Neural cell (in vitro differentiated cells): ENCODE data around the gene OSBP2.

ENCODE experiments used
- EP300 ChIP-seq: fragments of 450-650 bp; conservative IDR thresholded peaks from 2 replicates; pipeline ENCODE4 v1.6.1; 2014; ENCODE audit warnings: antibody characterized with exemption, mild to moderate bottlenecking, moderate library complexity; ENCODE audit not compliant: poor library complexity, severe bottlenecking
- EZH2 ChIP-seq: fragments of 200-600, 300-800 bp; shearing (Covaris generic), sonication (generic); IDR thresholded peaks from 2 replicates; pipeline ENCODE4 v1.6.1; 2014; ENCODE audit warnings: antibody characterized with exemption, low read length, borderline replicate concordance, mild to moderate bottlenecking; ENCODE audit not compliant: insufficient read depth, poor library complexity, severe bottlenecking
- MXI1 ChIP-seq: fragments of 450-650 bp; conservative IDR thresholded peaks from 2 replicates; pipeline ENCODE4 v1.6.1; 2014; ENCODE audit warnings: antibody characterized with exemption, mild to moderate bottlenecking; ENCODE audit not compliant: poor library complexity, severe bottlenecking
- POLR2AphosphoS5 ChIP-seq: IDR thresholded peaks from 2 replicates; pipeline ENCODE4 v1.6.1; 2012
- RAD21 ChIP-seq: fragments of 450-650 bp; conservative IDR thresholded peaks from 2 replicates; pipeline ENCODE4 v1.6.1; 2014; ENCODE audit warnings: antibody characterized with exemption, mild to moderate bottlenecking, moderate library complexity
- SMC3 ChIP-seq: fragments of 450-650 bp; conservative IDR thresholded peaks from 2 replicates; pipeline ENCODE4 v1.6.1; 2014; ENCODE audit warnings: antibody characterized with exemption, mild to moderate bottlenecking, moderate library complexity; ENCODE audit not compliant: poor library complexity
- TAF1 ChIP-seq: IDR thresholded peaks from 2 replicates; pipeline ENCODE4 v1.6.1; 2012; ENCODE audit warnings: low read depth
- TF ChIP-seq, protein P1 (sequence below): fragments of 450-650 bp; IDR thresholded peaks from 2 replicates; pipeline ENCODE4 v1.5.1; 2014; ENCODE audit warnings: antibody characterized with exemption, mild to moderate bottlenecking, moderate library complexity; ENCODE audit not compliant: poor library complexity, severe bottlenecking
- TF ChIP-seq, protein P2 (sequence below): IDR thresholded peaks from 2 replicates; pipeline ENCODE4 v1.6.1; 2012; ENCODE audit warnings: borderline replicate concordance

DNA sequence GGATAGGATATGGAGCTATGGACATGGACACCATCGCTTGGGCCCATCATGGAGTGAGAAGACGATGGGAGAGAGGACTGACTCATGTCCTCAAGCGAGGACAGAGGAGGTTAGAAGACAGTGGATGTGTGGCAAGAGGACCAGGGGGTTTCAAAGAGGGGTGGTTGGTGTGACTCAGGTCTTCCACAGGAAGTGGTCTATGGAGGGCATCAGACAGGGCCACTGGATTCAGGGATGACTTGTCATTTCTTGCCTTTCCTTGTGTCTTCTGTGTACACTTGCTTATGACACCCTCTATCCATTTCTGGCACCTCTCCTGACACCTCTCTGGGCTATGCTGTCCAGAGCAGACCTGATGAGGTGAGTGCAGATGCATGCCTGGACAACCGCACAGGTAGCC lies 115.4 kb downstream of the OSBP2 start:
- TF ChIP-seq EZH2 (no peak), TAF1 (no peak), MXI1 (no peak), SMC3 (no peak), POLR2AphosphoS5 (no peak), EP300 (no peak), RAD21 (no peak)
- TF ChIP-seq, protein P1, sequence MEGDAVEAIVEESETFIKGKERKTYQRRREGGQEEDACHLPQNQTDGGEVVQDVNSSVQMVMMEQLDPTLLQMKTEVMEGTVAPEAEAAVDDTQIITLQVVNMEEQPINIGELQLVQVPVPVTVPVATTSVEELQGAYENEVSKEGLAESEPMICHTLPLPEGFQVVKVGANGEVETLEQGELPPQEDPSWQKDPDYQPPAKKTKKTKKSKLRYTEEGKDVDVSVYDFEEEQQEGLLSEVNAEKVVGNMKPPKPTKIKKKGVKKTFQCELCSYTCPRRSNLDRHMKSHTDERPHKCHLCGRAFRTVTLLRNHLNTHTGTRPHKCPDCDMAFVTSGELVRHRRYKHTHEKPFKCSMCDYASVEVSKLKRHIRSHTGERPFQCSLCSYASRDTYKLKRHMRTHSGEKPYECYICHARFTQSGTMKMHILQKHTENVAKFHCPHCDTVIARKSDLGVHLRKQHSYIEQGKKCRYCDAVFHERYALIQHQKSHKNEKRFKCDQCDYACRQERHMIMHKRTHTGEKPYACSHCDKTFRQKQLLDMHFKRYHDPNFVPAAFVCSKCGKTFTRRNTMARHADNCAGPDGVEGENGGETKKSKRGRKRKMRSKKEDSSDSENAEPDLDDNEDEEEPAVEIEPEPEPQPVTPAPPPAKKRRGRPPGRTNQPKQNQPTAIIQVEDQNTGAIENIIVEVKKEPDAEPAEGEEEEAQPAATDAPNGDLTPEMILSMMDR: no peak
- TF ChIP-seq, protein P2, sequence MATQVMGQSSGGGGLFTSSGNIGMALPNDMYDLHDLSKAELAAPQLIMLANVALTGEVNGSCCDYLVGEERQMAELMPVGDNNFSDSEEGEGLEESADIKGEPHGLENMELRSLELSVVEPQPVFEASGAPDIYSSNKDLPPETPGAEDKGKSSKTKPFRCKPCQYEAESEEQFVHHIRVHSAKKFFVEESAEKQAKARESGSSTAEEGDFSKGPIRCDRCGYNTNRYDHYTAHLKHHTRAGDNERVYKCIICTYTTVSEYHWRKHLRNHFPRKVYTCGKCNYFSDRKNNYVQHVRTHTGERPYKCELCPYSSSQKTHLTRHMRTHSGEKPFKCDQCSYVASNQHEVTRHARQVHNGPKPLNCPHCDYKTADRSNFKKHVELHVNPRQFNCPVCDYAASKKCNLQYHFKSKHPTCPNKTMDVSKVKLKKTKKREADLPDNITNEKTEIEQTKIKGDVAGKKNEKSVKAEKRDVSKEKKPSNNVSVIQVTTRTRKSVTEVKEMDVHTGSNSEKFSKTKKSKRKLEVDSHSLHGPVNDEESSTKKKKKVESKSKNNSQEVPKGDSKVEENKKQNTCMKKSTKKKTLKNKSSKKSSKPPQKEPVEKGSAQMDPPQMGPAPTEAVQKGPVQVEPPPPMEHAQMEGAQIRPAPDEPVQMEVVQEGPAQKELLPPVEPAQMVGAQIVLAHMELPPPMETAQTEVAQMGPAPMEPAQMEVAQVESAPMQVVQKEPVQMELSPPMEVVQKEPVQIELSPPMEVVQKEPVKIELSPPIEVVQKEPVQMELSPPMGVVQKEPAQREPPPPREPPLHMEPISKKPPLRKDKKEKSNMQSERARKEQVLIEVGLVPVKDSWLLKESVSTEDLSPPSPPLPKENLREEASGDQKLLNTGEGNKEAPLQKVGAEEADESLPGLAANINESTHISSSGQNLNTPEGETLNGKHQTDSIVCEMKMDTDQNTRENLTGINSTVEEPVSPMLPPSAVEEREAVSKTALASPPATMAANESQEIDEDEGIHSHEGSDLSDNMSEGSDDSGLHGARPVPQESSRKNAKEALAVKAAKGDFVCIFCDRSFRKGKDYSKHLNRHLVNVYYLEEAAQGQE: no peak
